HUES48 (cell line): ENCODE data around the gene MCUB.

Experiments
- H3K27ac ChIP-seq: one replicate; pipeline ENCODE4 v1.7.0; 2013; ENCODE audit warnings: low read depth, low read length, inconsistent platforms
- H3K27me3 ChIP-seq: 2 replicates; pipeline ENCODE4 v1.6.1; 2013; ENCODE audit warnings: mild to moderate bottlenecking, low read length; ENCODE audit not compliant: control insufficient read depth, insufficient read depth
- H3K36me3 ChIP-seq: 2 replicates; pipeline ENCODE4 v1.6.1; 2013; ENCODE audit warnings: low read length; ENCODE audit not compliant: control insufficient read depth, insufficient read depth
- H3K4me1 ChIP-seq: 2 replicates; pipeline ENCODE4 v1.6.1; 2013; ENCODE audit warnings: mild to moderate bottlenecking, low read length; ENCODE audit not compliant: control insufficient read depth, insufficient read depth
- H3K4me3 ChIP-seq: 2 replicates; pipeline ENCODE4 v1.5.1; 2013; ENCODE audit warnings: mild to moderate bottlenecking, low read depth, low read length
- H3K9ac ChIP-seq: 2 replicates; pipeline ENCODE4 v1.6.1; 2013; ENCODE audit warnings: mild to moderate bottlenecking, low read depth, low read length, moderate library complexity
- H3K9me3 ChIP-seq: 2 replicates; pipeline ENCODE4 v1.6.1; 2013; ENCODE audit warnings: low read length; ENCODE audit not compliant: control insufficient read depth, insufficient read depth

Gene MCUB

DNA sequence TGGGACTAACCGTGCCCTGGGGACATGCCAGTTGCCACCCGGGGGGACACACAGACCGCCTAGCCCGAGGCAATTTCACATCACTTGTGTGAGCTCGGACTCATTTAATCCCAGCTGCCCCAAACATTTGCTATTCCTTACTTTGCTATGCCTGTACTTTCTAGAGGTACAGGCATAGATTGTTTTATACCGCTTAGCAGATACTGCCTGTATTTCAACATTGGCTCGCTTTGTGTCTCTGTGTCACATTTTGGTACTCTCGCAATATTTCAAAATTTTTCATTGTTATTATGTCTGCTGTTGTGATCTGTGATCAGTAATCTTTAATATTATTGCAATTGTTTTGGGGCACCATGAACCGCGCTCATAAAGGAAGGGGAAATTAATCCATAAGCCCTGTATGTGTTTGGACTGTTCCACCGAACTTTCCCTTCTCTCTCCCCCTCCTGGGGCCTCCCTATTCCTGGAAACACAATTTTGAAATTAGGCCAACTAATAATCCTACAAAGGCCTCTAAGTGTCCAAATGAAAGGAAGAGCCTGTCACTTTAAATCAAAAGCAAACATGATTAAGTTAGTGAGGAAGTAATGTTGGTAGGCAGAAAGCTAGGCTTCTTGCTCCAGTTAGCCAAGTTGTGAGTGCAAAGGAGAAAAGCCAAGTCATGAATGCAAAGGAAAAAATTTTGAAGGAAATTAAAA, 143.8 kb downstream of the MCUB start:
- Histone ChIP-seq H3K27ac (peak overlapping the region; percentile 87), H3K36me3 (peaks cover 14% of the 10 kb centered on the region; the same call in 1 of the 2 replicates), H3K9me3 (no peaks in the 10 kb centered on the region), H3K9ac (peak overlapping the region; percentile 89; the same call in 1 of the 2 replicates), H3K4me3 (peak overlapping the region; percentile 89), H3K4me1 (peaks cover 17% of the 10 kb centered on the region; the same call in 1 of the 2 replicates), H3K27me3 (no peaks in the 10 kb centered on the region)

DNA sequence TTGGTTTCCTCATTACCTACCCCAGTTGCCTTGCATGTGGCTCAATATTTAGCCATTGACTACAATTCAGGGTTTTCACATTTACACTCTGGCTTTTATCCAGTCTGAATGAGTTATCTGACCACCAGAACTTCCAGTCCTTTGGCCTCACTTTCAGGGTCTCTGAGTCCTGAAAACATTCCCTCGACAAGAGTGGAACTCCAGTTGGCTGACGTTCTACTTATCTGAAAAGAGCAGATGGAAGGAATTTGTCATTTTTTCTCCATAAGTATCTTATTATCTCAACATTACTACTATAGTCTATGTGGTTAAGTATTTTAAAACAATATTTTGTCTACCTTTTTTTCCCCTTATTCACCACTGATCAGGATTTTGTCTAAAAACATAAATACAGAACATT, 148.4 kb downstream of the MCUB start:
- H3K27ac ChIP-seq: no peak overlapping the region
- no peak overlapping the region for H3K9ac ChIP-seq
- H3K4me3 ChIP-seq: no peak overlapping the region
- H3K27me3 ChIP-seq: no peaks in the 10 kb centered on the region
- no peaks in the 10 kb centered on the region for H3K9me3 ChIP-seq
- peaks cover 5% of the 10 kb centered on the region; the same call in 1 of the 2 replicates for H3K4me1 ChIP-seq
- peaks cover 35% of the 10 kb centered on the region for H3K36me3 ChIP-seq

GRCh38 chr4:109708990-109709389, 148.9 kb downstream of the MCUB start:
- Histone ChIP-seq H3K9ac (no peak overlapping the region), H3K9me3 (no peaks in the 10 kb centered on the region), H3K36me3 (peaks cover 40% of the 10 kb centered on the region), H3K4me1 (peaks cover under 1% of the 10 kb centered on the region; the same call in 1 of the 2 replicates), H3K27ac (no peak overlapping the region), H3K4me3 (no peak overlapping the region), H3K27me3 (no peaks in the 10 kb centered on the region)

DNA sequence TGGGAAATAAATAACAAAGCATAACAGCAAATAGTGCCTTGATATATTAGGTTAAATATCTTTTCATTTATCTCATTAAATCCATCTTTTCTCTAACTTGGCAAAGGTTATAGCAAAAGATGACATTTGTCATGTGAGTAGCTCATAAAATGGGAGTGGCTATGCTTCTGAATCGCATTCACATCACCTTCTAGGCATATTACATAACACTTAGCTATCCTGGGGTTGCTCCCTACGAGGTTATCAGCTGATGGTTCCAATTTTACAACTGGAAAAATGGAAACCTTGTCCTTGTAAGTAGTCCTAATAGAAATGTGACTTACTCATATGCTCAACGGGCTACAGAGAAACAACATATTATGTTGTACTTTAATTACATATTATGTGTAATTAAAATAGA, 153.5 kb downstream of the MCUB start:
- Histone ChIP-seq H3K27me3 (no peaks in the 10 kb centered on the region), H3K36me3 (peaks cover 57% of the 10 kb centered on the region), H3K27ac (no peak overlapping the region), H3K9me3 (no peaks in the 10 kb centered on the region), H3K9ac (no peak overlapping the region), H3K4me1 (no peaks in the 10 kb centered on the region), H3K4me3 (no peak overlapping the region)

DNA sequence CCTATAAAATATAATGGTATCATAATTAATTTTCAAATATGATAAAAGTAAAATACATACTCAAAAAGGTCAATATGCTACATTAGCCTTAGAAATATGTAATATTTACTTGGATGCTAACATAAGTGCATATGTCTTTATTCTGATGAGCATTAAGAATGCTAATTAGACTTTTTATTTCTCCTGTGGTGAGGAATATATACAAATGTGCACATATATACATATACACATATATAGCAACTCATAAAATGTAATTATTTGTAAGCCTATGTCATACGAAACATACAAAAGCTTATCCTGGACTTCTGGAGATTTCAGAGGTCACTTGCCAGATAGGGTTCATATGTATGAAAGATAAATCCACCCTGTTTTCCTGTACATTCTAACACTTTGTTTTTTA, 158.7 kb downstream of the MCUB start:
- Histone ChIP-seq H3K27ac (no peak overlapping the region), H3K4me1 (no peaks in the 10 kb centered on the region), H3K9me3 (no peaks in the 10 kb centered on the region), H3K36me3 (peaks cover 28% of the 10 kb centered on the region), H3K9ac (no peak overlapping the region), H3K27me3 (no peaks in the 10 kb centered on the region), H3K4me3 (no peak overlapping the region)

DNA sequence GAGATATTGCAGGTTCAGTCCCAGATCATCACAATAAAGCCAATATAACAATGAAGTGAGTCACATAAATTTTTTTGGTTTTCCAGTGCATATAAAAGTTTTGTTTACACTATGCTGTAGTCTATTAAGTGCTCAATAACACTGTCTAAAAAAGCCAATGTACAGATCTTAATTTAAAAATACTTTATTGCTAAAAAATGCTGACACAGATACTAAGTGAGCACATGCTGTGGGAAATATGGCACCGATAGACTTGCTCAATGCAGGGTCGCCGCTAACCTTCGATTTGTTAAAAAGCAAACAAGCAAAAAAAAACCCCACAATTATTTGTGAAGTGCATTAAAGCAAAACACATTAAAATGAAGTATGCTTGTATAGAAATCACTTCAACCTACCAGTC, 159.6 kb downstream of the MCUB start:
- Histone ChIP-seq H3K36me3 (peaks cover 22% of the 10 kb centered on the region), H3K27me3 (no peaks in the 10 kb centered on the region), H3K9ac (no peak overlapping the region), H3K4me3 (no peak overlapping the region), H3K4me1 (no peaks in the 10 kb centered on the region), H3K27ac (no peak overlapping the region), H3K9me3 (no peaks in the 10 kb centered on the region)

GRCh38 chr4:109721033-109721432, 161.0 kb downstream of the MCUB start:
- no peak overlapping the region for H3K4me3 ChIP-seq
- no peaks in the 10 kb centered on the region for H3K4me1 ChIP-seq
- no peak overlapping the region for H3K9ac ChIP-seq
- H3K36me3 ChIP-seq: peaks cover 20% of the 10 kb centered on the region
- no peaks in the 10 kb centered on the region for H3K27me3 ChIP-seq
- H3K9me3 ChIP-seq: no peaks in the 10 kb centered on the region
- H3K27ac ChIP-seq: no peak overlapping the region

- no peak overlapping the region for H3K9ac ChIP-seq
- H3K27me3 ChIP-seq: no peaks in the 10 kb centered on the region
- no peaks in the 10 kb centered on the region for H3K9me3 ChIP-seq
- no peak overlapping the region for H3K27ac ChIP-seq
- peaks cover 9% of the 10 kb centered on the region for H3K36me3 ChIP-seq
- H3K4me1 ChIP-seq: no peaks in the 10 kb centered on the region
- no peak overlapping the region for H3K4me3 ChIP-seq
These were observed 162.3 kb downstream of the MCUB start for GRCh38 chr4:109722357-109722756.

- Histone ChIP-seq H3K27me3 (no peaks in the 10 kb centered on the region), H3K27ac (no peak overlapping the region), H3K36me3 (peaks cover 7% of the 10 kb centered on the region; the same call in 1 of the 2 replicates), H3K9me3 (no peaks in the 10 kb centered on the region), H3K4me1 (0 out of 2 replicates have a peak, but pooled peaks cover 7% of the 10 kb centered on the region), H3K9ac (no peak overlapping the region), H3K4me3 (no peak overlapping the region)
These were observed 163.1 kb downstream of the MCUB start for GRCh38 chr4:109723110-109723509.

GRCh38 chr4:109728385-109728784, 168.3 kb downstream of the MCUB start:
- Histone ChIP-seq H3K9ac (no peak overlapping the region), H3K36me3 (peaks cover 7% of the 10 kb centered on the region; the same call in 1 of the 2 replicates), H3K9me3 (no peaks in the 10 kb centered on the region), H3K27me3 (no peaks in the 10 kb centered on the region), H3K4me1 (0 out of 2 replicates have a peak, but pooled peaks cover 11% of the 10 kb centered on the region), H3K27ac (no peak overlapping the region), H3K4me3 (peak overlapping the region; percentile 79)

GRCh38 chr4:109729117-109729717, 169.2 kb downstream of the MCUB start:
- Histone ChIP-seq H3K27ac (peak overlapping the region; percentile 87), H3K9ac (peak overlapping the region; percentile 77), H3K4me1 (0 out of 2 replicates have a peak, but pooled peaks cover 11% of the 10 kb centered on the region), H3K27me3 (no peaks in the 10 kb centered on the region), H3K4me3 (peak overlapping the region; percentile 79), H3K9me3 (no peaks in the 10 kb centered on the region), H3K36me3 (peaks cover 7% of the 10 kb centered on the region; the same call in 1 of the 2 replicates)
